HepG2 (cell line): ENCODE results near the gene CSNK1D. TPM values are rescaled to one million over a fixed set of nuclear protein-coding genes. Genes with fewer than 3 reads are reported as not detected.
A peak's percentile ranks its signal among the peaks of the same experiment; 100 is the strongest.

Source experiments
- AGO2 ChIP-seq: fragments of 200-400 bp; formaldehyde crosslinking; optimal IDR thresholded peaks from 2 replicates; pipeline ENCODE3; 2017; ENCODE audit warnings: mild to moderate bottlenecking, low read depth, low read length, moderate library complexity
- AKAP8 ChIP-seq: sonication (generic); formaldehyde crosslinking; IDR thresholded peaks from 2 replicates; pipeline ENCODE4 v1.5.1; 2020; ENCODE audit warnings: mild to moderate bottlenecking, missing genetic modification reagents
- FOXK1 ChIP-seq: sonication (generic); formaldehyde crosslinking; IDR thresholded peaks from 2 replicates; pipeline ENCODE4 v1.4.0; 2020; ENCODE audit warnings: low read depth, missing genetic modification reagents, borderline replicate concordance
- GATAD2A ChIP-seq: IDR thresholded peaks from 2 replicates; pipeline ENCODE4 v1.6.1; 2016
- HOXA5 ChIP-seq: sonication (generic); formaldehyde crosslinking; IDR thresholded peaks from 2 replicates; pipeline ENCODE4 v1.4.0; 2020; ENCODE audit warnings: missing genetic modification reagents
- KDM4B ChIP-seq: sonication (generic); formaldehyde crosslinking; IDR thresholded peaks from 2 replicates; pipeline ENCODE4 v1.4.0; 2020; ENCODE audit warnings: missing genetic modification reagents
- MEIS1 ChIP-seq: sonication (generic); formaldehyde crosslinking; IDR thresholded peaks from 2 replicates; pipeline ENCODE4 v1.9.0; 2021; ENCODE audit warnings: mild to moderate bottlenecking, missing genetic modification reagents, moderate library complexity, borderline replicate concordance
- NRL ChIP-seq: sonication (generic); formaldehyde crosslinking; IDR thresholded peaks from 2 replicates; pipeline ENCODE4 v1.5.0; 2020; ENCODE audit warnings: missing genetic modification reagents, mild to moderate bottlenecking, moderate library complexity, borderline replicate concordance
- POLR2AphosphoS5 ChIP-seq: IDR thresholded peaks from 2 replicates; pipeline ENCODE4 v1.6.1; 2012; ENCODE audit warnings: low read depth, low read length
- POLR2G ChIP-seq: fragments of 200-400 bp; formaldehyde crosslinking; IDR thresholded peaks from 2 replicates; pipeline ENCODE4 v1.6.1; 2018; ENCODE audit warnings: mild to moderate bottlenecking, low read depth, low read length, moderate library complexity
- RAD51 ChIP-seq: fragments of 450-650 bp; IDR thresholded peaks from 2 replicates; pipeline ENCODE4 v1.6.1; 2016; ENCODE audit warnings: borderline replicate concordance
- RXRA ChIP-seq: sonication (generic); formaldehyde crosslinking; IDR thresholded peaks from 2 replicates; pipeline ENCODE4 v1.5.1; 2020; ENCODE audit warnings: missing genetic modification reagents
- TAF15 ChIP-seq: fragments of 200-400 bp; formaldehyde crosslinking; IDR thresholded peaks from one replicate; pipeline ENCODE4 v1.6.1; 2018; ENCODE audit warnings: mild to moderate bottlenecking, low read depth, low read length; ENCODE audit not compliant: poor library complexity, severe bottlenecking
- ZKSCAN8 ChIP-seq: IDR thresholded peaks from 2 replicates; pipeline ENCODE4 v1.6.1; 2016; ENCODE audit warnings: borderline replicate concordance, missing genetic modification reagents, missing compliant biosample characterization
- ZMYM3 ChIP-seq: sonication (generic); formaldehyde crosslinking; IDR thresholded peaks from 2 replicates; pipeline ENCODE4 v1.5.1; 2020; ENCODE audit warnings: mild to moderate bottlenecking, missing genetic modification reagents
- ZNF432 ChIP-seq: sonication (generic); formaldehyde crosslinking; IDR thresholded peaks from 2 replicates; pipeline ENCODE4 v1.5.0; 2020; ENCODE audit warnings: missing genetic modification reagents, mild to moderate bottlenecking, borderline replicate concordance
- ZNF44 ChIP-seq: sonication (generic); formaldehyde crosslinking; IDR thresholded peaks from 2 replicates; pipeline ENCODE4 v1.5.1; 2020; ENCODE audit warnings: mild to moderate bottlenecking, missing genetic modification reagents
- ZNF776 ChIP-seq: sonication (generic); formaldehyde crosslinking; IDR thresholded peaks from 2 replicates; pipeline ENCODE4 v1.4.0; 2020; ENCODE audit warnings: mild to moderate bottlenecking, missing genetic modification reagents
- polyA plus RNA-seq, 8 experiments: library from polyadenylated mRNA; depleted of rRNA in 3 of 8; stranded (reverse) in 7 of 8; unstranded in 1 of 8; fragments of >200 nt; fragmentation: Illumina TruSeq in 4 of 8; extraction: Trizol in 4 of 8; gene quantifications; 2 replicates each; pipeline versions ENCODE4 v1.2.1 to v1.2.3, GENCODE V29; 2011 to 2016; ENCODE audit warnings: low read depth in 4 of 8, missing spikeins in 1 of 8, mixed read lengths in 1 of 8; ENCODE audit not compliant: insufficient read depth in 1 of 8
- total RNA-seq, 5 experiments: library from RNA; depleted of rRNA; stranded (reverse); fragments of >200 nt; fragmentation: Illumina TruSeq; extraction: Trizol; gene quantifications; 2 replicates each; pipeline ENCODE4 v1.2.3, GENCODE V29; 2016; ENCODE audit warnings: low read depth in 1 of 5
- TF ChIP-seq, protein P1 (sequence below): sonication (generic); formaldehyde crosslinking; IDR thresholded peaks from 2 replicates; pipeline ENCODE4 v1.4.0; 2020; ENCODE audit warnings: mild to moderate bottlenecking, low read depth, missing genetic modification reagents
- TF ChIP-seq, protein P2 (sequence below): sonication (generic); formaldehyde crosslinking; IDR thresholded peaks from 2 replicates; pipeline ENCODE4 v1.4.0; 2020; ENCODE audit warnings: missing genetic modification reagents
- TF ChIP-seq, protein P3 (sequence below): IDR thresholded peaks from 2 replicates; pipeline ENCODE4 v1.6.1; 2016; ENCODE audit warnings: missing genetic modification reagents, missing compliant biosample characterization
- TF ChIP-seq, protein P4 (sequence below), 2 experiments: sonication (generic) in 1 of 2; formaldehyde crosslinking in 1 of 2; IDR thresholded peaks; 2 replicates each; pipeline versions ENCODE4 v1.4.0 to v1.6.1; 2018 to 2020; ENCODE audit warnings: missing genetic modification reagents in 2 of 2, borderline replicate concordance in 1 of 2, low read depth in 1 of 2, mild to moderate bottlenecking in 1 of 2, missing biosample characterization in 1 of 2

Gene CSNK1D
- total and polyA plus RNA-seq, 2 of the 13 experiments (the other 11 are each of a cell fraction or from before 2014, with no cell fraction given) = 31.5 to 128 TPM

DNA sequence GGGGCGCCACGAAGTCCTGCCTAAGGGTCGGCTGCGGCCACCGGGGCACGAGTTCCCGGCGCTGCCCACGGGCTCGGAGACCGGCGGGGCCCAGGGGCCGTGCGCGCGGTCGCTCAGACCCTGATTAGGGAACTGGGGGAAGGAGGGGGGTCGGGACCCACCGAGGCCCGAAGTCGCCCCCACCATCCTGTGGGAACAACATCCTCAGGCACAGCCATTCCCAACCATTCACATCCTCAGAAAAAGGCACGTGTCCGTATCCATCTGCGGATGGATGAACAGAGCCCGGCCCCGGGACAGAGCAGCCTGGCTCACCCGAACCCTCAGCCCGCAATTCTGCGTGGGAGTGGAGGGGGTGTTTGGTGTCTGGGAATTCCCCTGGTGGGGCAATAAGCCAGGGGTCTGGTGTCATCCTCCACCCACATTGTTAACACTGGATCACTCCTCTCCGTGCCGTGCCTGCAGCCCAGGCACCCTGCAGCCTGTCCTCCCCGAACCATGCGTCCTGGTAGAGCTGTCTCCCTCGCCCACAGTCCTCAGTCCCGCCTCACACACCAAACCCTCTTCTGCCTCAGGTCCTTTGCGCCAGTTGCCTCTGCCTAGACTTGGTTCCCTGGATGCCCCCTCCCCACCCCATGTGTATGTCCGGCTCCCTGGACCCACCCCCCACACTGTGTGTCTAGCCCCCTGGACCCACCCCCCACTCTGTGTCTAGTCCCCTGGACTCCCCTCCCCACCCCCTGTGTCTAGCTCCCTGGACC lies 60.1 kb downstream of the CSNK1D start (continued):
- TF ChIP-seq, protein P1, sequence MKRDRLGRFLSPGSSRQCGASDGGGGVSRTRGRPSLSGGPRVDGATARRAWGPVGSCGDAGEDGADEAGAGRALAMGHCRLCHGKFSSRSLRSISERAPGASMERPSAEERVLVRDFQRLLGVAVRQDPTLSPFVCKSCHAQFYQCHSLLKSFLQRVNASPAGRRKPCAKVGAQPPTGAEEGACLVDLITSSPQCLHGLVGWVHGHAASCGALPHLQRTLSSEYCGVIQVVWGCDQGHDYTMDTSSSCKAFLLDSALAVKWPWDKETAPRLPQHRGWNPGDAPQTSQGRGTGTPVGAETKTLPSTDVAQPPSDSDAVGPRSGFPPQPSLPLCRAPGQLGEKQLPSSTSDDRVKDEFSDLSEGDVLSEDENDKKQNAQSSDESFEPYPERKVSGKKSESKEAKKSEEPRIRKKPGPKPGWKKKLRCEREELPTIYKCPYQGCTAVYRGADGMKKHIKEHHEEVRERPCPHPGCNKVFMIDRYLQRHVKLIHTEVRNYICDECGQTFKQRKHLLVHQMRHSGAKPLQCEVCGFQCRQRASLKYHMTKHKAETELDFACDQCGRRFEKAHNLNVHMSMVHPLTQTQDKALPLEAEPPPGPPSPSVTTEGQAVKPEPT (CRISPR knock-in tag) = peak; percentile 84; the same call in 1 of the 2 replicates
- TF ChIP-seq RXRA (CRISPR knock-in tag) (peak; percentile 35; the same call in 1 of the 2 replicates), GATAD2A (CRISPR knock-in tag) (peak; percentile 20; the same call in 1 of the 2 replicates), POLR2AphosphoS5 (peak; percentile 21; the same call in 1 of the 2 replicates), ZNF44 (CRISPR knock-in tag) (0 out of 2 replicates have a peak, but pooled peaks have one; percentile 55), POLR2G (peak; percentile 47), ZNF776 (CRISPR knock-in tag) (0 out of 2 replicates have a peak, but pooled peaks have one; percentile 19), MEIS1 (CRISPR knock-in tag) (no peak), ZKSCAN8 (CRISPR knock-in tag) (no peak), TAF15 (peak; percentile 18), ZMYM3 (CRISPR knock-in tag) (peak; percentile 17; the same call in 1 of the 2 replicates), HOXA5 (CRISPR knock-in tag) (peak; percentile 78; the same call in 1 of the 2 replicates), KDM4B (CRISPR knock-in tag) (0 out of 2 replicates have a peak, but pooled peaks have one; percentile 49), AKAP8 (CRISPR knock-in tag) (0 out of 2 replicates have a peak, but pooled peaks have one; percentile 9), ZNF432 (CRISPR knock-in tag) (0 out of 2 replicates have a peak, but pooled peaks have one; percentile 13), FOXK1 (CRISPR knock-in tag) (0 out of 2 replicates have a peak, but pooled peaks have one; percentile 4), RAD51 (peak; percentile 25; the same call in 1 of the 2 replicates), AGO2 (peak; percentile 63), NRL (peak; percentile 66; the same call in 1 of the 2 replicates)
- TF ChIP-seq, protein P2, sequence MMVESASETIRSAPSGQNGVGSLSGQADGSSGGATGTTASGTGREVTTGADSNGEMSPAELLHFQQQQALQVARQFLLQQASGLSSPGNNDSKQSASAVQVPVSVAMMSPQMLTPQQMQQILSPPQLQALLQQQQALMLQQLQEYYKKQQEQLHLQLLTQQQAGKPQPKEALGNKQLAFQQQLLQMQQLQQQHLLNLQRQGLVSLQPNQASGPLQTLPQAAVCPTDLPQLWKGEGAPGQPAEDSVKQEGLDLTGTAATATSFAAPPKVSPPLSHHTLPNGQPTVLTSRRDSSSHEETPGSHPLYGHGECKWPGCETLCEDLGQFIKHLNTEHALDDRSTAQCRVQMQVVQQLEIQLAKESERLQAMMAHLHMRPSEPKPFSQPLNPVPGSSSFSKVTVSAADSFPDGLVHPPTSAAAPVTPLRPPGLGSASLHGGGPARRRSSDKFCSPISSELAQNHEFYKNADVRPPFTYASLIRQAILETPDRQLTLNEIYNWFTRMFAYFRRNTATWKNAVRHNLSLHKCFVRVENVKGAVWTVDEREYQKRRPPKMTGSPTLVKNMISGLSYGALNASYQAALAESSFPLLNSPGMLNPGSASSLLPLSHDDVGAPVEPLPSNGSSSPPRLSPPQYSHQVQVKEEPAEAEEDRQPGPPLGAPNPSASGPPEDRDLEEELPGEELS (CRISPR knock-in tag) = peak; percentile 25; the same call in 1 of the 2 replicates
- TF ChIP-seq, protein P3, sequence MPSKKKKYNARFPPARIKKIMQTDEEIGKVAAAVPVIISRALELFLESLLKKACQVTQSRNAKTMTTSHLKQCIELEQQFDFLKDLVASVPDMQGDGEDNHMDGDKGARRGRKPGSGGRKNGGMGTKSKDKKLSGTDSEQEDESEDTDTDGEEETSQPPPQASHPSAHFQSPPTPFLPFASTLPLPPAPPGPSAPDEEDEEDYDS (CRISPR knock-in tag) = 0 out of 2 replicates have a peak, but pooled peaks have one; percentile 27
- TF ChIP-seq, protein P4, sequence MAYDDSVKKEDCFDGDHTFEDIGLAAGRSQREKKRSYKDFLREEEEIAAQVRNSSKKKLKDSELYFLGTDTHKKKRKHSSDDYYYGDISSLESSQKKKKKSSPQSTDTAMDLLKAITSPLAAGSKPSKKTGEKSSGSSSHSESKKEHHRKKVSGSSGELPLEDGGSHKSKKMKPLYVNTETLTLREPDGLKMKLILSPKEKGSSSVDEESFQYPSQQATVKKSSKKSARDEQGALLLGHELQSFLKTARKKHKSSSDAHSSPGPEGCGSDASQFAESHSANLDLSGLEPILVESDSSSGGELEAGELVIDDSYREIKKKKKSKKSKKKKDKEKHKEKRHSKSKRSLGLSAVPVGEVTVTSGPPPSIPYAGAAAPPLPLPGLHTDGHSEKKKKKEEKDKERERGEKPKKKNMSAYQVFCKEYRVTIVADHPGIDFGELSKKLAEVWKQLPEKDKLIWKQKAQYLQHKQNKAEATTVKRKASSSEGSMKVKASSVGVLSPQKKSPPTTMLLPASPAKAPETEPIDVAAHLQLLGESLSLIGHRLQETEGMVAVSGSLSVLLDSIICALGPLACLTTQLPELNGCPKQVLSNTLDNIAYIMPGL (CRISPR knock-in tag; IDR thresholded peaks at IDR 0.05; ENCODE audit: borderline replicate concordance in 1 of 2, low read depth in 1 of 2) = peak in 1 of 2 experiments; percentile 10; a peak in 1 of 4 replicates
